Vagina (tissue), 2 donors: ENCODE results near the gene CHD1L. TPM values are rescaled to one million over a fixed set of nuclear protein-coding genes. Genes with fewer than 3 reads are reported as not detected.

Source experiments
- DNase-seq, 2 donors: peaks; one replicate each; pipeline ENCODE4 v3.0.0-alpha.2; 2017; ENCODE audit errors: extremely low spot score in 2 of 2
- H3K27ac ChIP-seq: fragments of 200-600 bp; sonication (generic); one replicate; pipeline ENCODE4 v1.5.1; 2019
- H3K27me3 ChIP-seq: fragments of 200-600 bp; sonication (generic); one replicate; pipeline ENCODE4 v1.5.1; 2019
- H3K36me3 ChIP-seq, 2 donors: fragments of 200-600 bp; sonication (generic); one replicate each; pipeline ENCODE4 v1.5.1; 2017 to 2019
- H3K4me1 ChIP-seq: fragments of 200-600 bp; sonication (generic); one replicate; pipeline ENCODE4 v1.5.1; 2019
- H3K4me3 ChIP-seq, 2 donors: fragments of 200-600 bp; sonication (generic); 1 replicate in 1 of 2; 2 replicates in 1 of 2; pipeline ENCODE4 v1.5.1; 2016 to 2019
- H3K9me3 ChIP-seq: fragments of 200-600 bp; sonication (generic); one replicate; pipeline ENCODE4 v1.5.1; 2019
- POLR2A ChIP-seq, 2 donors: fragments of 450-650 bp; IDR thresholded peaks; one replicate each; pipeline ENCODE4 v1.6.1; 2017; ENCODE audit warnings: antibody characterized with exemption in 2 of 2, mild to moderate bottlenecking in 2 of 2, moderate library complexity in 2 of 2
- POLR2AphosphoS5 ChIP-seq, 2 donors: sonication (generic); formaldehyde crosslinking; IDR thresholded peaks; one replicate each; pipeline ENCODE4 v1.9.0; 2017; ENCODE audit warnings: antibody characterized with exemption in 2 of 2, mild to moderate bottlenecking in 2 of 2, low read depth in 1 of 2; ENCODE audit not compliant: insufficient read depth in 1 of 2
- intact Hi-C: fragments of 100-400 bp; cut with DNase I; formaldehyde crosslinking; loops from one replicate; pipeline ENCODE4 v1.15.1; 2023
- total RNA-seq: library from RNA; depleted of rRNA; stranded (reverse); fragments of >200 nt; gene quantifications from one replicate; pipeline ENCODE4 v1.2.3, GENCODE V29; 2016
- TF ChIP-seq, protein P1 (sequence below), 3 experiments: fragments of 450-650 bp in 2 of 3; fragments of 200-600 bp in 1 of 3; sonication (generic) in 1 of 3; IDR thresholded peaks; one replicate each; pipeline ENCODE4 v1.5.1; 2017 to 2019; ENCODE audit warnings: antibody characterized with exemption in 3 of 3, mild to moderate bottlenecking in 2 of 3, moderate library complexity in 2 of 3

Gene CHD1L
- total RNA-seq, 1 donor from 2014 or later: 22.3 TPM

DNA sequence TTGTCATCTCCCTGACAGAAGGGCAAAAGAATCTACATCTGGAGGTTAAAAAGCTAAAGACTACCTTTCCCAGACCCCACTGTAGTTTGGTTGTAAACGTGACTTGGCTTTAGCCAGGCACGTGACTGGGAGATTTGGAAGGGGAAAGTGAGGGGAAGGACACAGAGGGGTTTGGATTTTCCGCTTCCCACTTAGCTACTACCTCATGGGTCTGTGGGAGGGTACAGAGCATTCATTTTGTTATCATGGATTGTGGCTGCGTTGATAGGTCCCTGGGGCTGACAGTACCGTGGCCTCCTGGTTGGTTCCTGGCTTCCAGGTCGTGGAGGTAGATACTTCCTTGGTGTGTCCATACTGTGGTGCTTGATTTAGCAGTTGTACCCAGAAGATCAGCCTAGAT is 2.6 kb downstream of the CHD1L start:
- TF ChIP-seq POLR2A (IDR thresholded peaks at IDR 0.05) (no peak), POLR2AphosphoS5 (IDR thresholded peaks at IDR 0.05; ENCODE audit: insufficient read depth in 1 of 2, low read depth in 1 of 2) (no peak)
- TF ChIP-seq, protein P1, sequence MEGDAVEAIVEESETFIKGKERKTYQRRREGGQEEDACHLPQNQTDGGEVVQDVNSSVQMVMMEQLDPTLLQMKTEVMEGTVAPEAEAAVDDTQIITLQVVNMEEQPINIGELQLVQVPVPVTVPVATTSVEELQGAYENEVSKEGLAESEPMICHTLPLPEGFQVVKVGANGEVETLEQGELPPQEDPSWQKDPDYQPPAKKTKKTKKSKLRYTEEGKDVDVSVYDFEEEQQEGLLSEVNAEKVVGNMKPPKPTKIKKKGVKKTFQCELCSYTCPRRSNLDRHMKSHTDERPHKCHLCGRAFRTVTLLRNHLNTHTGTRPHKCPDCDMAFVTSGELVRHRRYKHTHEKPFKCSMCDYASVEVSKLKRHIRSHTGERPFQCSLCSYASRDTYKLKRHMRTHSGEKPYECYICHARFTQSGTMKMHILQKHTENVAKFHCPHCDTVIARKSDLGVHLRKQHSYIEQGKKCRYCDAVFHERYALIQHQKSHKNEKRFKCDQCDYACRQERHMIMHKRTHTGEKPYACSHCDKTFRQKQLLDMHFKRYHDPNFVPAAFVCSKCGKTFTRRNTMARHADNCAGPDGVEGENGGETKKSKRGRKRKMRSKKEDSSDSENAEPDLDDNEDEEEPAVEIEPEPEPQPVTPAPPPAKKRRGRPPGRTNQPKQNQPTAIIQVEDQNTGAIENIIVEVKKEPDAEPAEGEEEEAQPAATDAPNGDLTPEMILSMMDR (IDR thresholded peaks at IDR 0.05): no peak
- Histone ChIP-seq H3K4me3 (no peak overlapping the region), H3K36me3 (no peaks in the 10 kb centered on the region), H3K4me1 (peaks cover 17% of the 10 kb centered on the region), H3K27ac (no peak overlapping the region), H3K9me3 (no peaks in the 10 kb centered on the region), H3K27me3 (no peaks in the 10 kb centered on the region)
- intact Hi-C loops: no loop called here
- no peak for DNase-seq

- TF ChIP-seq, protein P1 (IDR thresholded peaks at IDR 0.05): no peak
- TF ChIP-seq POLR2AphosphoS5 (IDR thresholded peaks at IDR 0.05; ENCODE audit: insufficient read depth in 1 of 2, low read depth in 1 of 2): no peak
- TF ChIP-seq POLR2A (IDR thresholded peaks at IDR 0.05): no peak
- H3K9me3 ChIP-seq: no peaks in the 10 kb centered on the region
- no peaks in the 10 kb centered on the region for H3K27me3 ChIP-seq
- H3K36me3 ChIP-seq: no peaks in the 10 kb centered on the region
- H3K27ac ChIP-seq: no peak overlapping the region
- intact Hi-C loops: no loop called here
- peaks cover 17% of the 10 kb centered on the region for H3K4me1 ChIP-seq
- DNase-seq: no peak
- no peak overlapping the region for H3K4me3 ChIP-seq
Measured at GRCh38 chr1:147245586-147246021, 3.1 kb downstream of the CHD1L start.

GRCh38 chr1:147246044-147246690 is 3.7 kb downstream of the CHD1L start:
- DNase-seq: no peak
- Histone ChIP-seq H3K4me3 (no peak overlapping the region), H3K27ac (no peak overlapping the region), H3K27me3 (no peaks in the 10 kb centered on the region), H3K9me3 (no peaks in the 10 kb centered on the region), H3K36me3 (no peaks in the 10 kb centered on the region), H3K4me1 (peaks cover 17% of the 10 kb centered on the region)
- no peak for TF ChIP-seq POLR2A (IDR thresholded peaks at IDR 0.05)
- TF ChIP-seq, protein P1 (IDR thresholded peaks at IDR 0.05): no peak
- intact Hi-C loops: no loop called here

- intact Hi-C loops: no loop called here
- H3K4me3 ChIP-seq: no peak overlapping the region
- no peaks in the 10 kb centered on the region for H3K36me3 ChIP-seq
- no peaks in the 10 kb centered on the region for H3K9me3 ChIP-seq
- peaks cover 17% of the 10 kb centered on the region for H3K4me1 ChIP-seq
- TF ChIP-seq, protein P1 (IDR thresholded peaks at IDR 0.05): no peak
- TF ChIP-seq POLR2A (IDR thresholded peaks at IDR 0.05) (no peak), POLR2AphosphoS5 (IDR thresholded peaks at IDR 0.05; ENCODE audit: insufficient read depth in 1 of 2, low read depth in 1 of 2) (no peak)
- H3K27ac ChIP-seq: no peak overlapping the region
- no peaks in the 10 kb centered on the region for H3K27me3 ChIP-seq
- no peak for DNase-seq
Measured at GRCh38 chr1:147246910-147247655, 4.6 kb downstream of the CHD1L start.

- TF ChIP-seq, protein P1 (IDR thresholded peaks at IDR 0.05): no peak
- intact Hi-C loops: no loop called here
- no peak for DNase-seq
Measured at GRCh38 chr1:147247656-147248238, 5.3 kb downstream of the CHD1L start.

More at GRCh38 chr1:147247656-147248238, 5.3 kb downstream of the CHD1L start:
- H3K27ac ChIP-seq: no peak overlapping the region
- H3K36me3 ChIP-seq: no peaks in the 10 kb centered on the region
- no peaks in the 10 kb centered on the region for H3K9me3 ChIP-seq
- H3K4me3 ChIP-seq: no peak overlapping the region
- H3K4me1 ChIP-seq: peaks cover 17% of the 10 kb centered on the region
- H3K27me3 ChIP-seq: no peaks in the 10 kb centered on the region
